ENCODE measurements around the gene SREK1IP1. TPM values are rescaled to one million over a fixed set of nuclear protein-coding genes. Genes with fewer than 3 reads are reported as not detected.

SREK1IP1 gene
- total and polyA plus RNA-seq, 2 donors (not counting 1 experiment from before 2014, with no cell fraction given): 4.4 to 25.5 TPM

- WGBS (ENCODE audit: insufficient coverage): 67% methylated on average over 1 of the region's 2 CpGs
- Histone ChIP-seq H3K27me3 (replicated peaks in 1 of 4; ENCODE audit: control extremely low read depth in 1 of 4, control insufficient read depth in 3 of 4, insufficient read depth in 4 of 4, low read length in 3 of 4) (peaks cover 0 to 20% (median 11%) of the 10 kb centered on the region in 4 experiments), H2AFZ (ENCODE audit: insufficient read depth, low read depth, low read length, poor library complexity, severe bottlenecking) (no peak overlapping the region), H3K4me3 (ENCODE audit: control extremely low read depth in 1 of 5, extremely low read depth in 1 of 5, insufficient read depth in 1 of 5, low read depth in 2 of 5, low read length in 4 of 5) (no peak overlapping the region), H3K36me3 (replicated peaks in 1 of 2; ENCODE audit: control extremely low read depth in 1 of 2, control insufficient read depth in 1 of 2, extremely low read depth in 1 of 2, insufficient read depth in 2 of 2, low read length in 1 of 2) (no peaks in the 10 kb centered on the region), H3K9me3 (ENCODE audit: control extremely low read depth in 1 of 3, control insufficient read depth in 2 of 3, insufficient read depth in 1 of 3, low read length in 2 of 3) (peaks cover 1 to 4% (median 2%) of the 10 kb centered on the region in 3 donors), H3K4me1 (ENCODE audit: control insufficient read depth in 2 of 2, insufficient read depth in 2 of 2, low read length in 2 of 2) (peaks cover 6 to 8% of the 10 kb centered on the region in 2 donors), H4K20me1 (ENCODE audit: control insufficient read depth, insufficient read depth, low read length, poor library complexity, severe bottlenecking) (no peaks in the 10 kb centered on the region), H3K4me2 (replicated peaks; ENCODE audit: low read depth, low read length, poor library complexity, severe bottlenecking) (no peak overlapping the region), H3K79me2 (ENCODE audit: control insufficient read depth, insufficient read depth, low read length) (no peaks in the 10 kb centered on the region), H3K27ac (ENCODE audit: low read length in 2 of 2) (no peak overlapping the region), H3K9ac (ENCODE audit: low read length) (no peak overlapping the region)
- intact Hi-C loops (cut with micrococcal nuclease): no loop called here
- Mint-ChIP-seq H3K27me3 (peaks cover 38% of the 10 kb centered on the region), H3K27ac (no peak overlapping the region), H3K4me3 (no peak overlapping the region), H3K4me1 (peaks cover 7% of the 10 kb centered on the region), H3K9me3 (ENCODE audit: insufficient read depth) (peaks cover 2% of the 10 kb centered on the region)
- POLR2A ChIA-PET: no interaction called here
- ATAC-seq (ENCODE audit: low read depth) (no peak), DNase-seq (no peak)
- TF ChIP-seq CTCF (IDR thresholded peaks at IDR 0.05) (no peak), EZH2 (IDR thresholded peaks at IDR 0.05; ENCODE audit: borderline replicate concordance, insufficient read depth, low read depth, low read length, poor library complexity, severe bottlenecking) (no peak)
- CTCF ChIA-PET: no interaction called here
Measured at GRCh38 chr5:64693636-64694035, 74.9 kb downstream of the SREK1IP1 start.

GRCh38 chr5:64691291-64691690 lies 77.2 kb downstream of the SREK1IP1 start:
- Histone ChIP-seq H3K27ac (ENCODE audit: low read length in 2 of 2) (no peak overlapping the region), H3K4me2 (replicated peaks; ENCODE audit: low read depth, low read length, poor library complexity, severe bottlenecking) (no peak overlapping the region), H3K27me3 (replicated peaks in 1 of 4; ENCODE audit: control extremely low read depth in 1 of 4, control insufficient read depth in 3 of 4, insufficient read depth in 4 of 4, low read length in 3 of 4) (peaks cover 0 to 22% (median 16%) of the 10 kb centered on the region in 4 experiments), H2AFZ (ENCODE audit: insufficient read depth, low read depth, low read length, poor library complexity, severe bottlenecking) (no peak overlapping the region), H3K36me3 (replicated peaks in 1 of 2; ENCODE audit: control extremely low read depth in 1 of 2, control insufficient read depth in 1 of 2, extremely low read depth in 1 of 2, insufficient read depth in 2 of 2, low read length in 1 of 2) (no peaks in the 10 kb centered on the region), H3K79me2 (ENCODE audit: control insufficient read depth, insufficient read depth, low read length) (no peaks in the 10 kb centered on the region), H4K20me1 (ENCODE audit: control insufficient read depth, insufficient read depth, low read length, poor library complexity, severe bottlenecking) (no peaks in the 10 kb centered on the region), H3K4me3 (ENCODE audit: control extremely low read depth in 1 of 5, extremely low read depth in 1 of 5, insufficient read depth in 1 of 5, low read depth in 2 of 5, low read length in 4 of 5) (no peak overlapping the region), H3K9me3 (ENCODE audit: control extremely low read depth in 1 of 3, control insufficient read depth in 2 of 3, insufficient read depth in 1 of 3, low read length in 2 of 3) (peaks cover 0 to 4% (median 1%) of the 10 kb centered on the region in 3 donors), H3K4me1 (ENCODE audit: control insufficient read depth in 2 of 2, insufficient read depth in 2 of 2, low read length in 2 of 2) (peaks cover 6 to 8% of the 10 kb centered on the region in 2 donors), H3K9ac (ENCODE audit: low read length) (no peak overlapping the region)
- Mint-ChIP-seq H3K27ac (no peak overlapping the region), H3K27me3 (peaks cover 50% of the 10 kb centered on the region), H3K4me1 (peaks cover 7% of the 10 kb centered on the region), H3K9me3 (ENCODE audit: insufficient read depth) (peaks cover 2% of the 10 kb centered on the region), H3K4me3 (no peak overlapping the region)
- ChIA-PET CTCF (no interaction called here), POLR2A (no interaction called here)
- no peak for DNase-seq
- WGBS (ENCODE audit: insufficient coverage): no CpG with 5 or more reads among the region's 3 CpGs
- ATAC-seq (ENCODE audit: low read depth): no peak
- TF ChIP-seq EZH2 (IDR thresholded peaks at IDR 0.05; ENCODE audit: borderline replicate concordance, insufficient read depth, low read depth, low read length, poor library complexity, severe bottlenecking) (no peak), CTCF (IDR thresholded peaks at IDR 0.05) (no peak)
- intact Hi-C loops (cut with micrococcal nuclease): no loop called here

Measured in B cell (primary cell).